ENCODE results near the gene IRAG1.
"Not testable (repeated sequence)": the region's sequence is repeated elsewhere in the genome, so short reads cannot be mapped to it uniquely, and the experiment has no call there.

The IRAG1 gene

GRCh38 chr11:10708131-10708530, 14.6 kb upstream of the IRAG1 start:
- no peak for DNase-seq

GRCh38 chr11:10701982-10702381, 8.4 kb upstream of the IRAG1 start:
- no peak for DNase-seq

GRCh38 chr11:10699072-10699471, 5.5 kb upstream of the IRAG1 start:
- no peak for DNase-seq

GRCh38 chr11:10697323-10697620, 3.7 kb upstream of the IRAG1 start:
- no peak for DNase-seq

GRCh38 chr11:10696468-10697322, 3.1 kb upstream of the IRAG1 start:
- DNase-seq, result no peak

GRCh38 chr11:10695833-10696232, 2.3 kb upstream of the IRAG1 start:
- DNase-seq, result no peak

- no peak for DNase-seq
These were observed 1.1 kb upstream of the IRAG1 start for GRCh38 chr11:10694486-10695239.

- DNase-seq, result no peak
These were observed 932 bp downstream of the IRAG1 start for GRCh38 chr11:10692531-10693115.

- no peak for DNase-seq
These were observed 5.2 kb downstream of the IRAG1 start for GRCh38 chr11:10688401-10688800.

GRCh38 chr11:10686311-10686710, 7.2 kb downstream of the IRAG1 start:
- DNase-seq, result no peak

GRCh38 chr11:10683429-10683828, 10.1 kb downstream of the IRAG1 start:
- no peak for DNase-seq

- DNase-seq, result no peak
These were observed 12.5 kb downstream of the IRAG1 start for GRCh38 chr11:10680956-10681487.

- not testable (repeated sequence) for DNase-seq
These were observed 13.3 kb downstream of the IRAG1 start for GRCh38 chr11:10680279-10680678.

GRCh38 chr11:10679644-10680043, 13.9 kb downstream of the IRAG1 start:
- DNase-seq, result no peak

- DNase-seq, result peak in 1 of 2 experiments; percentile 36
These were observed 15.5 kb downstream of the IRAG1 start for GRCh38 chr11:10678101-10678500.

- no peak for DNase-seq
These were observed 16.6 kb downstream of the IRAG1 start for GRCh38 chr11:10676919-10677318.

- DNase-seq, result no peak
These were observed 18.6 kb downstream of the IRAG1 start for GRCh38 chr11:10674911-10675440.

GRCh38 chr11:10674440-10674855, 19.1 kb downstream of the IRAG1 start:
- no peak for DNase-seq

- DNase-seq, result no peak
These were observed 20.0 kb downstream of the IRAG1 start for GRCh38 chr11:10673501-10674062.

- DNase-seq, result no peak
These were observed 23.5 kb downstream of the IRAG1 start for GRCh38 chr11:10670099-10670498.

GRCh38 chr11:10669258-10670033, 24.1 kb downstream of the IRAG1 start:
- no peak for DNase-seq

- no peak for DNase-seq
These were observed 26.1 kb downstream of the IRAG1 start for GRCh38 chr11:10667521-10667885.
